H1 (cell line): ENCODE measurements around the gene RALA. TPM values are rescaled to one million over a fixed set of nuclear protein-coding genes. Genes with fewer than 3 reads are reported as not detected.
"Not testable (repeated sequence)": the region's sequence is repeated elsewhere in the genome, so short reads cannot be mapped to it uniquely, and the experiment has no call there.

Experiments used
- CTCF ChIA-PET: fragments of 300-600 bp; sonication (Branson Sonifier 250); formaldehyde crosslinking; loops from one replicate; lab custom pipeline; 2021; ENCODE audit not compliant: partially characterized antibody; lab: Charles Lee
- POLR2A ChIA-PET: fragments of 300-600 bp; sonication (Branson Sonifier 250); formaldehyde crosslinking; loops from one replicate; lab custom pipeline; 2021; ENCODE audit warnings: inconsistent platforms; ENCODE audit not compliant: partially characterized antibody; lab: Charles Lee
- DNase-seq, 2 experiments: peaks; one replicate each; pipeline versions ENCODE4 v3.0.0 to v3.0.0-alpha.2; 2010 to 2022; ENCODE audit warnings: low spot score in 2 of 2, low read depth in 1 of 2, mixed read lengths in 1 of 2
- FAIRE-seq: peaks from 2 replicates; lab custom pipeline; 2011; peaks lifted over from hg19 to GRCh38; lab: Jason Lieb, UNC
- H2AFZ ChIP-seq: 2 replicates; pipeline ENCODE4 v1.8.1; 2012; ENCODE audit warnings: low read length, inconsistent platforms
- H2AK5ac ChIP-seq: 2 replicates; pipeline ENCODE4 v1.6.1; 2013; ENCODE audit warnings: low read depth, low read length
- H2BK120ac ChIP-seq: replicated peaks from 2 replicates; pipeline ENCODE3; 2013; ENCODE audit warnings: low read depth, low read length, inconsistent platforms
- H2BK12ac ChIP-seq: 2 replicates; pipeline ENCODE4 v1.6.1; 2013; ENCODE audit warnings: low read depth, low read length
- H2BK15ac ChIP-seq: 2 replicates; pipeline ENCODE4 v1.6.1; 2013; ENCODE audit warnings: low read length
- H2BK20ac ChIP-seq: 2 replicates; pipeline ENCODE4 v1.6.1; 2013; ENCODE audit warnings: low read length
- H2BK5ac ChIP-seq: 2 replicates; pipeline ENCODE4 v1.6.1; 2013; ENCODE audit warnings: low read depth, low read length
- H3K14ac ChIP-seq: 2 replicates; pipeline ENCODE4 v1.6.1; 2013; ENCODE audit warnings: inconsistent platforms; ENCODE audit not compliant: insufficient read length
- H3K18ac ChIP-seq: 2 replicates; pipeline ENCODE4 v1.6.1; 2013; ENCODE audit warnings: low read length; ENCODE audit errors: extremely low read depth
- H3K23ac ChIP-seq: 2 replicates; pipeline ENCODE4 v1.6.1; 2013; ENCODE audit warnings: inconsistent platforms; ENCODE audit not compliant: insufficient read length
- H3K23me2 ChIP-seq: 2 replicates; pipeline ENCODE4 v1.6.1; 2013; ENCODE audit warnings: low read depth, low read length
- H3K27ac ChIP-seq: 2 replicates; pipeline ENCODE4 v1.6.1; 2011; ENCODE audit warnings: low read depth, low read length, inconsistent platforms
- H3K27me3 ChIP-seq, 4 experiments: replicated peaks in 1 of 4; 1 replicate in 1 of 4; 2 replicates in 3 of 4; pipeline versions ENCODE4 v1.6.1 to v1.8.1; 2011 to 2013; ENCODE audit warnings: low read length in 3 of 4, mild to moderate bottlenecking in 3 of 4, inconsistent platforms in 2 of 4, mixed read lengths in 2 of 4, moderate library complexity in 1 of 4; ENCODE audit not compliant: control insufficient read depth in 3 of 4, insufficient read depth in 3 of 4; ENCODE audit errors: extremely low read depth in 1 of 4
- H3K36me3 ChIP-seq, 4 experiments: 2 replicates each; pipeline versions ENCODE4 v1.6.1 to v1.8.1; 2011 to 2013; ENCODE audit warnings: mild to moderate bottlenecking in 4 of 4, low read length in 3 of 4, moderate library complexity in 2 of 4, control low read depth in 1 of 4, inconsistent platforms in 1 of 4; ENCODE audit not compliant: insufficient read depth in 4 of 4, control insufficient read depth in 2 of 4
- H3K4ac ChIP-seq: replicated peaks from 2 replicates; pipeline ENCODE3; 2013; ENCODE audit warnings: low read length, low read depth, mixed read lengths, inconsistent platforms; ENCODE audit not compliant: insufficient read length
- H3K4me1 ChIP-seq, 4 experiments: replicated peaks in 1 of 4; 1 replicate in 1 of 4; 2 replicates in 3 of 4; pipeline versions ENCODE4 v1.6.1 to v1.8.1; 2011 to 2013; ENCODE audit warnings: low read length in 3 of 4, inconsistent platforms in 2 of 4, mixed read lengths in 1 of 4; ENCODE audit not compliant: insufficient read depth in 4 of 4, control insufficient read depth in 3 of 4
- H3K4me2 ChIP-seq, 2 experiments: 2 replicates each; pipeline versions ENCODE4 v1.6.1 to v1.8.1; 2011 to 2013; ENCODE audit warnings: low read depth in 2 of 2, low read length in 2 of 2, control low read depth in 1 of 2, inconsistent platforms in 1 of 2, mild to moderate bottlenecking in 1 of 2; ENCODE audit not compliant: insufficient read depth in 1 of 2
- H3K4me3 ChIP-seq, 4 experiments: fragments of 200-600, 300-600 bp in 1 of 4; sonication (generic), shearing (Covaris generic), sonication (Bioruptor Twin) in 1 of 4; 2 replicates each; pipeline versions ENCODE4 v1.5.1 to v1.8.1; 2011 to 2016; ENCODE audit warnings: low read length in 4 of 4, low read depth in 3 of 4, control low read depth in 2 of 4, inconsistent platforms in 2 of 4, mild to moderate bottlenecking in 2 of 4, mixed read lengths in 1 of 4, moderate library complexity in 1 of 4; ENCODE audit not compliant: insufficient read depth in 2 of 4; ENCODE audit errors: extremely low read depth in 1 of 4
- H3K56ac ChIP-seq: replicated peaks from 2 replicates; pipeline ENCODE3; 2013; ENCODE audit warnings: low read depth, mild to moderate bottlenecking, mixed read lengths, low read length, inconsistent platforms; ENCODE audit not compliant: insufficient read length
- H3K79me1 ChIP-seq: 2 replicates; pipeline ENCODE4 v1.6.1; 2013; ENCODE audit warnings: low read depth, low read length, control low read depth
- H3K79me2 ChIP-seq, 2 experiments: 2 replicates each; pipeline versions ENCODE4 v1.6.1 to v1.8.1; 2012 to 2013; ENCODE audit warnings: low read length in 2 of 2, mild to moderate bottlenecking in 2 of 2, inconsistent platforms in 1 of 2; ENCODE audit not compliant: insufficient read depth in 2 of 2, control insufficient read depth in 1 of 2
- H3K9ac ChIP-seq, 4 experiments: replicated peaks in 1 of 4; 1 replicate in 1 of 4; 2 replicates in 3 of 4; pipeline versions ENCODE4 v1.6.1 to v1.8.1; 2011 to 2013; ENCODE audit warnings: low read depth in 3 of 4, low read length in 3 of 4, control low read depth in 2 of 4, mild to moderate bottlenecking in 2 of 4, moderate library complexity in 2 of 4, inconsistent platforms in 1 of 4; ENCODE audit errors: extremely low read depth in 1 of 4
- H3K9me3 ChIP-seq, 2 experiments: 2 replicates each; pipeline versions ENCODE4 v1.6.1 to v1.8.1; 2012 to 2013; ENCODE audit warnings: mild to moderate bottlenecking in 2 of 2, moderate library complexity in 2 of 2, control low read depth in 1 of 2, inconsistent platforms in 1 of 2, low read depth in 1 of 2, low read length in 1 of 2, mixed read lengths in 1 of 2; ENCODE audit not compliant: insufficient read depth in 2 of 2
- H4K20me1 ChIP-seq, 2 experiments: replicated peaks in 1 of 2; 2 replicates each; pipeline versions ENCODE3 to v1.8.1; 2011 to 2013; ENCODE audit warnings: inconsistent platforms in 2 of 2, low read length in 2 of 2, mild to moderate bottlenecking in 1 of 2; ENCODE audit not compliant: insufficient read depth in 2 of 2, control insufficient read depth in 1 of 2
- H4K5ac ChIP-seq: 2 replicates; pipeline ENCODE4 v1.6.1; 2013; ENCODE audit warnings: low read length, low read depth, mixed read lengths, inconsistent platforms; ENCODE audit not compliant: insufficient read length
- H4K8ac ChIP-seq: 2 replicates; pipeline ENCODE4 v1.8.0; 2013; ENCODE audit warnings: mild to moderate bottlenecking, moderate library complexity, low read length, inconsistent platforms; ENCODE audit not compliant: insufficient read depth; ENCODE audit errors: extremely low read depth
- H4K91ac ChIP-seq: replicated peaks from 2 replicates; pipeline ENCODE3; 2013; ENCODE audit warnings: low read length, mixed read lengths, inconsistent platforms; ENCODE audit not compliant: insufficient read length
- WGBS, 2 experiments: shearing (Covaris generic) in 1 of 2; methylation state at CpG; one replicate each; pipeline versions ENCODE4 v1.1.6 to v1.1.7; 2013 to 2015; ENCODE audit warnings: low lambda C conversion rate in 2 of 2, mixed read lengths in 2 of 2, inconsistent platforms in 1 of 2, low coverage in 1 of 2, missing lambda C conversion rate in 1 of 2; ENCODE audit not compliant: insufficient replicate concordance in 2 of 2, insufficient coverage in 1 of 2, insufficient read length in 1 of 2; ENCODE audit errors: extremely low coverage in 1 of 2, missing lambda C conversion rate in 1 of 2; 5-methylcytosine and 5-hydroxymethylcytosine counted together
- polyA plus RNA-seq, 7 experiments: library from polyadenylated mRNA; depleted of rRNA in 3 of 7; stranded (reverse) in 5 of 7; unstranded in 2 of 7; fragments of >200 nt in 5 of 7; fragments of 200-250 nt in 2 of 7; gene quantifications; 1 replicate in 5 of 7; 2 replicates in 1 of 7; 4 replicates in 1 of 7; pipeline versions ENCODE4 v1.2.1 to v1.2.3, GENCODE V29; 2011 to 2013; ENCODE audit warnings: missing spikeins in 2 of 7, mixed read lengths in 2 of 7
- total RNA-seq: library from RNA; stranded (reverse); fragmentation: NEBNext Ultra II Directional; extraction: Animal tissue kit (Norgen Biotek cat#: 25700); gene quantifications from 2 replicates; pipeline ENCODE4 v1.2.1, GENCODE V29; 2021

The RALA gene
- total and polyA plus RNA-seq, 2 of the 8 experiments (the other 6 are each of a cell fraction or from before 2014, with no cell fraction given): 24.1 to 72.8 TPM

DNA sequence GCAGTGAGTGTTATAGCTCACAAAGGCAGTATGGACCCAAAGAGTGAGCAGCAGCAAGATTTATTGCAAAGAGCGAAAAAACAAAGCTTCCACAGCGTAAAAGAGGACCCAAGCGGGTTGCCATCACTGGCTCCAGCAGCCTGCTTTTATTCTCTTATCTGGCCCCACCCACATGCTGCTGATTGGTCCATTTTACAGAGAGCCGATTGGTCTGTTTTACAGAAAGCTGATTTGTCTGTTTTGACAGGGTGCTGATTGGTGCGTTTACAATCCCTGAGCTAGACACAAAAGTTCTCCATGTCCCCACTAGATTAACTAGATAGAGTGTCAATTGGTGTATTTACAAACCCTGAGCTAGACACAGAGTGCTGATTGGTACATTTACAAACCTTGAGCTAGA lies 129.9 kb downstream of the RALA start:
- H3K27me3 ChIP-seq, H2BK20ac ChIP-seq, H3K56ac ChIP-seq, H3K79me1 ChIP-seq, H4K20me1 ChIP-seq, H3K4me3 ChIP-seq, H3K36me3 ChIP-seq, H3K9ac ChIP-seq, H2AK5ac ChIP-seq, H3K79me2 ChIP-seq, H3K4ac ChIP-seq, H2BK15ac ChIP-seq, H3K14ac ChIP-seq, H3K23ac ChIP-seq, H2BK5ac ChIP-seq, H3K23me2 ChIP-seq, H2BK12ac ChIP-seq, H3K18ac ChIP-seq, H3K4me1 ChIP-seq, H3K27ac ChIP-seq, DNase-seq, H4K8ac ChIP-seq, H3K9me3 ChIP-seq, H2AFZ ChIP-seq, H4K91ac ChIP-seq, H3K4me2 ChIP-seq, H4K5ac ChIP-seq, FAIRE-seq, H2BK120ac ChIP-seq: not testable (repeated sequence)
- POLR2A ChIA-PET: interaction anchor here (1.0 to 1.2 kb wide), 2 partner anchors 20 to 130 kb away, joined by 3 to 4 read pairs; partner anchors contain the start of gene RALA
- CTCF ChIA-PET: interaction anchor here (1.5 to 2.6 kb wide), 3 partner anchors 11 to 173 kb away, joined by 3 to 15 read pairs (median 8); no protein-coding TSS in a partner anchor
- 97% methylated on average over 5 of the region's 5 CpGs; no CpG with 5 or more reads in 1 of the 2 experiments for WGBS, 2 experiments
